GM19023 (cell line): ENCODE data around the gene C3.
"Not testable (repeated sequence)": the region's sequence is repeated elsewhere in the genome, so short reads cannot be mapped to it uniquely, and the experiment has no call there.

Source experiments
- ATAC-seq: cut with Tn5 transposase; IDR thresholded peaks from one replicate; pipeline ENCODE4 v1.9.1; 2021; ENCODE audit warnings: mild to moderate bottlenecking, moderate library complexity; ENCODE audit not compliant: unreplicated experiment

The C3 gene

DNA sequence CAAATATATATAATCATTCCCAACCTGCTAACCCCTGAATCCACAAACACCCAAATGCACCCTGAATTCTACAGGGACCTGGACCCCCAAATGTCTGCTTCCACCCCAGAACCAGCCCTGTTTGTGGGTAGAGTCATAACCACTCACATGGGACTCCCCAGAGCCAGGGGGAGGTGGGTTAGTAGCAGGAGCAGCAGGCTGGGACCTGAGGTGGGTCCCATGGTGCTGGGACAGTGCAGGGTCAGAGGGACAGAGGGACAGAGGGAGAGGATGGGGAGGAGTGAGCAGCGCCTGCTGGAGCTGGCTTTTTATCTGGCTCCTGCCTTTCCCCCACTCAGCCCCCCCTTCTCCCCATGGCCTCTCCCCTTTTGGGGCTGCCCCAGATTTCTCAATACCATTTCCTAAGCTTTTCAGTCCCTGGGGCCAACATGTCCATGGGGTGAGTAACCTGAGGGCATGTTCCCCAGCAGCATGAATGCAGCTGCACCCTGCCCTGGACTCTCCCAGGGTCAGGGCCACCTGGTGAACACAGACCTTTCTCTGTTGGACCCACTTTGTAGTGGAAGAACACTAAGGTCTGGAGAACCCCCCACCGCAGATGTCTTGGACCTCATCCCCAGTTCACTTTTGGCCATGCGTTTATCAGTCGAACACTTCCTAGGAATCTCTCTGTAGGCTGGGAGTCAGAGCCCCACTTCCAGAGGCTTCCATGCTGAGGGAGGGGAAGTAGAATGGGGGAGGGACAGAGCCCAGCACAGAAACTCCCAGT lies at the start of gene C3:
Gene C3 (minus strand): TSS at position 282 of the 769 bp plus-strand sequence. CDS start 61 bp downstream, at position 221.
- ATAC-seq, result no peak

DNA sequence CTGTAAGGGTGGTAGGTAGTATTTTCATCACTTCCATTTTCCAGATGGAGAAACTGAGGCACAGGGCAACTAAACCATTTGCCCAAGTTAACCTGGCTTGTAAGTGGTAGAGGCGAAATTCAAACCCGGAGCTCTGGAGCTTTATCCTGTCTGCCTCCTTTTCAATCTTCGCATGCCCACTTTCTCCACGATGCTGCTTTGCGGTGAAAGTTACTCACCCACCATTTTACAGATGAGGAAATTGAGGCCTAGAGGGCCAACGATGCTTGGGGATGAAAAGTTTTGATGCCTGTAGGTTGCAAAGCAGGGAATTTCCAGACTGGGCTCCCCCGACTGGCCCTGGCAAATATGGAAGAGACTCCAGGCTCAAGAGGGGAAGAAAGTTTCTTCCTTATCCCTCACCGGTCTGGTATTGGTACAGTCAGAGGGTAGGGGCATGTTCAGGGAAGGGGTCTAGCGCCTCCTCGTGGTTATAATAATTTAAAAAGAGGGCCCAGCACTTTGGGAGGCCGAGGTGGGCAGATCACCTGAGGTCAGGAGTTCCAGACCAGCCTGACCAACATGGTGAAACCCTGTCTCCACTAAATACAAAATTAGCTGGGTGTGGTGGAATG lies 48.7 kb upstream of the C3 start:
- ATAC-seq, result no peak

DNA sequence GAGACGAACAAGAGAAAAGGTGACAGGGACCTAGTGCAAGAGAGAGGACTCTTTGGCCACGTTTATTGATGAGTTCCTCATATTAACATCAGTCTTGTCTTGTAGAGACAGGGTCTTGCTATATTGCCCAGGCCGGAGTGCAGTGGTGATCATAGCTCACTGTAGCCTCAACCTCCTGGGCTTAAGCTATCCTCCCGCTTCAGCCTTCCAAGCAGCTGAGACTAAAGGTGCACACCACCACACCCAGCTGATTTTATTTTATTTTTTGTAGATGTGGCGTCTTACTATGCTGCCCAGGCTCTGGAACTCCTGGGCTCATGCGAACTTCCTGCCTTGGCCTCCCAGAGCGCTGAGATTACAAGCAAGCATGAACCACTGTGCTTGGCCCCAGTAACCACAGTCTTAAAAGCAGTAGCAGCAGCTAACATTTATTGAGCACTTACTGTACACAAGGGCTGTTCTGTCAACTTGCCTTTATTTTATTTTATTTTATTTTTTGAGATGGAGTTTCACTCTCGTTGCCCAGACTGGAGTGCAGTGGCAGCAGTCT lies 47.9 kb upstream of the C3 start:
- ATAC-seq, result no peak

DNA sequence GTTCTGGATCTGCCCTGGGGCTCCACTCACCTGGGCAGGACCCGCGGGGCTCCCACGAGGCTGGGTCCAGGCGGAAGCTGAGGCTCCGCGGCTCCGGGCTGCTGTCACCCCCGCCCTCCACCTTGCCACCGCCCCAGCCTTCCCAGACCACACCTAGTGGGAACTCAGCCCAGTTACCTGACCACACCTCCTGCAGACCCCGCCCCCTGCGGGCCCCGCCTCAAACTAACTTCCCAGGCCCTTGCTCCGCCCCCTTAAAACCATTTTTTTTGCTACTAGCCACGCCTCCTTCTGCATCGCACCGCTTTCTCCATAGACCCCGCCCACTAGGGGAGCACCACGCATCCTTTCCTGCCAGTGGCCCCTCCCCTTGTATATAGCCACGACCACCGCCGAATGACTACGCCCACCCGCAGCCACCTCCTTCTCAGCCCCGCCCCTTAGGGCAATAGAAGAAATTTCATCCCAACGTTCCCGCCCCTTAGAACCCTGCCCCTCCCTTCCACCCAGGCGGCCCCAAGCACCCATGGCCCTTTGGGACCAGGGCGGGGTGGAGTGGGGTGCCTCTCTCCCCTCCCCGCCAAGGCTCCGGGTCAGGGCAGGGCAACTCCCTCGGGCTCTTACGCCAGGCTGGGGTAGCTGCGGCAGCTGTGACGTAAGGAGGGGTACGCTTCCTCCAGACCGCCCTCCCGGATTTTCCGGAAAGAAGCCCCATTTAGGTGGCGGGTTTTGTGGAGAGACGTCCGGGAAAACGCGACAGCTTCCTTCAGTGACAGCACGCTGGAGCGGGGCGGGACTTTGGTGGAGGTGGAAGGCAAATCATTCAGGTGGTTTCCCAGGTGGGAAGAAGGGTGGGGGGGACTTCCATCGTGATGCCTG lies 47.1 kb upstream of the C3 start, which contains the start of gene SH2D3A:
Gene SH2D3A (minus strand): TSS at position 79 of the 879 bp plus-strand sequence. CDS start 3,687 bp downstream, outside the sequence.
- peak; percentile 67 for ATAC-seq

DNA sequence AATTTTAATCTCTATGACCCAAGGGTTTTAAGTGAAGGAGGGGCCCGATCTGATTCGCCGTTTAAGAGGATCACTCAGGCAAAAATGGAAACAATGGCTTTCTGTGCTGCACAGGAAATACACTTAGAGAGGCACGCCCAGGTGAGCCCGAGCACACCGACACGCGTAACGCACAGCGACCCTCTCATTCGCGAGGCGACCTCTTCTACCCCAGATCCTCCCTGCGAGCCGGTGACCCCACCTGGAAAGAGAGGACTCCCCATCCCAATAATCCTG lies 46.6 kb upstream of the C3 start:
- ATAC-seq, result peak; percentile 6

DNA sequence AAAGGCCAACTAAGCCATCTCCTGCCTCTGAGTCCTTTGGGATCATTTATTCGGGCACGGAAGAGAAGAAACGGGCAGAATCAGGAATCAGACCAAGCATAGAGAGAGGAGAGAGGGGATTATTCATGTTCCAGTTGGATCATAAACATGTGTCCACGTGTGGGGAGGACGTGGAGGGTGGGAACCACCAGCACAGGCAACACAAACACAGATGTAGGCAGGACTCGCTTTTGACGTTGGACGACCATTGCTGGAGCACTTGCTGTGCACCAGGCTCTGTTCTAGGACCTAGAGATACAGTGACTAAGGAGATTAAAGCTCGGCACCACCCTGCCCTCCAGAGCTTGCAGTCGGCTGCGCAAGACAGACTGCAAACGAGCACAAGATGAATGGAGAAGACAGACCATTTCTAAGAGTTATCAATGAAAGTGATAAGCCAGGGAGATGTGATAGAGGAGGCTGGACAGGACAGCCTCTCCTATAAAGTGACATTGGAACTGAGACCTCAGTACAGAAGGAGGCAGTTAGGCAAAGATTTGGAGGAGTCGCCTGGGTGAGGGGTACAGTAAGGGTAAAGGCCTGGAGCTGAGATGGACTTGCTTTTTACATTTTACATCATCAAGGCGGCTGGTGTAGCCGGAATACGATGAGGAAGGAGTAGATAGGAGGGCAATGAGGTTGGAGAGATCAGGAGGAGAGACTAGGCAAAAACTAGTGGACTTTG lies 46.1 kb upstream of the C3 start:
- no peak for ATAC-seq

DNA sequence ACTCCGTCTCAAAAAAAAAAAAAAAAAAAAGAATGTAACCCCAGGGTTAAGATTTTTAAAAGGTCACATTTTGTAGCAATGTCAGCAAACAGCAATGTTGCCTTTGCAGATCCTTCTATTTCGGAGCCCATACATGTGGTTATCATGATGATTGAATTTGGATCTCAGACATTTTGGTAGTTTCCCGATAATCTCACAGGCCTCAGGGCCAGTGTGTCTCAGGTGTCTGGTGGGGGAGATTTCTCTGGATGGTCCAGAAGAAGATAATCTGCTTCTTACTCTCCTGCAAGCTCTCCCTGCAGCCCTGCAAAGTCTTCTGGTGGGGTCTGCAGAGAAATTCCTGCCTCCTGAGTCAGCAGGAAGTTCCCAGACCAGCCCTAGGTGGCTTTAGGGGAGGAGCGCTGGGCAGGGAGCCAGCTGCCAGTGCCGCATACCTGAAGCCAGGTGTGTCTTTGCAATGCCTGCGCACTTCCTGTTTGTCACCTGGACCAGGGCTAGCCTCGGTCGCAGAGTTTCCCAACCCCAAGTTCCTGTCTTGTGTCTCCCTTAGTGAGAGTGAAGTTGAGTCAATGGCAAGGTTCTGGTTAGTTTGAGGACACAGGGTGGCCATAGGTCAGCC lies 45.4 kb upstream of the C3 start:
- no peak for ATAC-seq

DNA sequence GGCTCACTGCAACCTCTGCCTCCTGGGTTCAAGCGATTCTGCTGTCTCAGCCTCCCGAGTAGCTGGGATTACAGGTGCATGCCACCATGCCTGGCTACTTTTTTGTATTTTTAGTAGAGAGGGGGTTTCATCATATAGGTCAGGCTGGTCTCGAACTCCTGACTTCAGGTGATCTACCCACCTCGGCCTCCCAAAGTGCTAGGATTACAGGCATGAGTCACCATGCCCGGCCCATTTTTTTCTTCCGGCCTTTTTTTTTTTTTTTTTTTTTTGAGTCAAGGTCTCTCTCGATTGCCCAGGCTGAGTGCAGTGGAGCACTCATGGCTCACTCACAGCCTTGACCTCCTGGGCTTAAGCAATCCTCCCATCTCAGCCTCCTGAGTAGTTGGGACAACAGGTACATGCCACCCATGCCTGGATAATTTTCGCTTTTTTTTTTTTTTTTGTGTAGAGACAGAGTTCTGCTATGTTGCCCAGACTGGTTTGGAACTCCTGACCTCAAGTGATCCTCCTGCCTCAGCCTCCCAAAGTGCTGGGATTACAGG lies 41.9 kb upstream of the C3 start:
- ATAC-seq, result not testable (repeated sequence)

DNA sequence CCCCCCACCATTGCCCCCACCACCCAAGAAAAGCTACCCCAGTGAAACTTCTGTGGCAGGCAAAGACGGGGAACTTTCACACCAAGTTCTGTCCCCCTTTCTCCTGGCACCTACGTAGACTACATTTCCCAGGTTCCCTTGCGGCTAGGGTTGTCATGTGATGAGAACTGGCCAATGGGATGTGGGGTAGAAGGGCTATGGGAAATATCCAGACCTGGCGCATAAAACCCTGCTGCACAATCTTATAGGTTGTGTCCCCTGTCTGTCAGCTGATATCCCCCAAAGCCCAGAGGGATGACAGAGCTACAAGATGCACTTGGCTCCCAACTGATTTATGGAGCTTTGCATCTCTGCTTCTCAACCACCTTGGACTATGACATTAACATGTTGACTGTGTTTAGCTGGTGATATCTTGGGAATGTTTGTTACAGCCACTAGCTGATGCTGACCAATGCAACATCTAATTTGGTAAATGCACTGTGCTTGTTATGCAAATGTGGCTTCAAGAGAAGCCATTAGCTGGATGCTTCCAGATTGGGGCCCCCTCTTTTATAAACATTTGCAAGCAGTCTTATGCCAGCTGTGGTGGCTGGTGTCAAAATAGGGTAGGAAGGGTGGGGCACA lies 40.7 kb upstream of the C3 start:
- ATAC-seq, result no peak

DNA sequence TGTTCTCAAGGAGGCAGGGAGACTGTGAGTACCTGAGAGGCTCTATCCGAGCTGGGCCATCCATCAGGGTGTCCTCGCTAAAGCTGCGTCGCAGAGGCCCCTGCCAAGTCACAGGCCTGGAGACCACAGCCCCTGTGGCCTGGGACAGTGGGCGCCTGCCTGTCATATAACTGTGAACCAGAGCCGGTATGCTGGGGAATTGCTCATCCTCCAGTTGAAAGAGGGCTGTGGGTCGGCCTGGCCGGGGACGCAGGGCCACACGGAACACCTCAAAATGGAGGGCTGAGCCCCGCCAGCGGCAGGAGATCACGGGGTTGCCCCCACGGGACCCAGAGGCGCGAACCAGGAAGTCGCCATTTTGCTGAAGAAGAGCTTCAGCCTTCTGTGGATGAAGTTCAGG lies 40.2 kb upstream of the C3 start:
- no peak for ATAC-seq

DNA sequence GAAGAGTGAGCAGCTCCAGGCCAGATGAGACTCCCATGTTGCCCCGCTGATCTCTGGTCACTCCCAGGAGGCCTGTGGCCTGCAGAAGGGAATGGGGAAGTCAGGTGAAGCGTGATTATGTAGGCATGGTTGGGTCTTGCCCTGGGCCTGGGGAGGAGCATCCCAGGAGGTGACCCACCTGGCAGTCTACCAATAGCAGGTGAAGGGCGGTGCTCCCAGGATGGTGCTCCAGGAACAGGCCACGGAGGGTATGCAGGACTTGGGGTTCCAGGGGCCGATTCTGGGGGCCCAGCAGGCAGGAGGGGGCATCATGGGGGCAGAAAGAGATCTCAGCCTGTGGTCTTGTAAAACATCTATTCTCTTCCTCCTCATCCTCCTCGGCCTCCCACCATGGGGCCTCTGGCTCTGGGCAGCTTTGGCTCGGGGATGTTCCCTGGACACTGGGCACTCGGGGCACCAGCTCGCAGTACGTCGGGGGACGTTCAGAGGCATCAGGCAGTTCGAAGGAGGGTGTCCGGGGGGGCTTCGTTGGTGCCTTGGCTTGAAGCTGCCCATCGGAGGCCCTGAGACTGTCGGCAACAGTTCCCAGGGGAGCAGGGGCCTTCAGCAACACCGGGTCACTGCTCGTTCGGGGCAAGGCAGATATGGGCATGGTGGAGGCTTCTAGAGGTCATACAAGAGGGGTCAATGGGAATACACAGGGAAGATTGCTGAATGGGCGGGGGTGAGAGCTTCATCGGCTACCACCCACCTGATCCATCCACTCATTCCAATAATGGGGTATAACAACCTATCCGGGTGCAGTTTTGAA lies 34.4 kb upstream of the C3 start:
- no peak for ATAC-seq

DNA sequence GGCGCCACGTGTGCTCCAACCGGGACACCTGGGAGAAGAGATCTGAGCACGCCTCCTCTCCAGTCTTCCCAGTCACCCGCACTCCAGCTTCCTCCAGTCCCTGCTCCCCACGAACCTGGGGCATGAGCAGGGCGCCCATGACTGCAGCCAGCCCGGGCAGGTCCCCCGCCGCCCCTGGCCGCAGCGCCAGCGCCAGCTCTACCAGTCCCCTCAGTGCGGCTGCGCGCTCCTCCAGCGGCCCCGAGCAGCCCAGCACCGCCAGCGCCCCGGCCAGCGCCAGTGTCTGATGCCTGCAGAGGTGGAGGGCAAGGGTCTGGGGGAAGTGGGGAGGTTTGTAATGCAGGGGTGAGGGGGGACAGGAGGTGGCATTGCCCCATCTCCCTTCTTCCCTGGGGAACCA lies 33.7 kb upstream of the C3 start:
- ATAC-seq, result no peak

DNA sequence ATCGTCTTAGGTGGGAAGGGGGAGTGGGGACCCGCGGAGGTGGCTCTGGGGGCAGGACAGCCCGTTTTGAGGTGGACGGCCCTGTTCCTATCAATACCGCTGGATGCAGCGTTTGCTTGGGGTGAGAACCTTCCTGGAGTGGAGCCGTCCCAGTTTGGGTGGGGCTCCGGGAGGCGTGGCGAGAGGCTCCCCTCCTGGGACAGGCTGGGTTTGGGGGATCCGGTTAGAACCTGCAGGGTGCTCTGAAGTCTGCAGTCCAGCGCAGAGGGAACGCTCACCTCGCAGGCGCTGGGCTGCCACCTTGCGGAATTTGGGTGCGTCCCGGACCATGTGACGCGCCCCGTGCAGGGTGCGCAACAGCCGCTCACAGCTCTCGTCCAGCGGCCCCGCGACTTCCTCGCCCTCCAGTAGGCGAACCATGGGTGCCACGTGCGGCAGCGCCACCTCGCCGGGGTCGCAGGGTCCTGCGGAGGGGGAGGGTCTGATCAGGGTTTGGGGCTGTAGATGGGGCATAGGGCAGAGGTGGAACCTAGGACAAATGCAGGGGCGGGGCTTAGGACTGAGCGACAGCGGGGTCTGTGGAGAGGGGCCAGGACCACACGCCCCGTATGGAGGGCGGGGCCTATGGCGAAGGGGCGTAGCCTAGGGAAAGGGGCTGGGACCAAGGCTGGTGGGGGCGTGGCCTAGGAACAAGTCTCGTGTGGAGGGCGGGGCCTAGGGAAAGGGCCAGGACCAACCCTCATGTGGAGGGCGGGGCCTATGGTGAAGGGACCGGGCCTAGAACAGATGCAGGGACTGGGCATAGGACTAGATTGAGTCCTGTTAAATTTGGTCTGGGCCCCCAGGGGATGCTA lies 33.0 kb upstream of the C3 start:
- ATAC-seq, result peak; percentile 82

DNA sequence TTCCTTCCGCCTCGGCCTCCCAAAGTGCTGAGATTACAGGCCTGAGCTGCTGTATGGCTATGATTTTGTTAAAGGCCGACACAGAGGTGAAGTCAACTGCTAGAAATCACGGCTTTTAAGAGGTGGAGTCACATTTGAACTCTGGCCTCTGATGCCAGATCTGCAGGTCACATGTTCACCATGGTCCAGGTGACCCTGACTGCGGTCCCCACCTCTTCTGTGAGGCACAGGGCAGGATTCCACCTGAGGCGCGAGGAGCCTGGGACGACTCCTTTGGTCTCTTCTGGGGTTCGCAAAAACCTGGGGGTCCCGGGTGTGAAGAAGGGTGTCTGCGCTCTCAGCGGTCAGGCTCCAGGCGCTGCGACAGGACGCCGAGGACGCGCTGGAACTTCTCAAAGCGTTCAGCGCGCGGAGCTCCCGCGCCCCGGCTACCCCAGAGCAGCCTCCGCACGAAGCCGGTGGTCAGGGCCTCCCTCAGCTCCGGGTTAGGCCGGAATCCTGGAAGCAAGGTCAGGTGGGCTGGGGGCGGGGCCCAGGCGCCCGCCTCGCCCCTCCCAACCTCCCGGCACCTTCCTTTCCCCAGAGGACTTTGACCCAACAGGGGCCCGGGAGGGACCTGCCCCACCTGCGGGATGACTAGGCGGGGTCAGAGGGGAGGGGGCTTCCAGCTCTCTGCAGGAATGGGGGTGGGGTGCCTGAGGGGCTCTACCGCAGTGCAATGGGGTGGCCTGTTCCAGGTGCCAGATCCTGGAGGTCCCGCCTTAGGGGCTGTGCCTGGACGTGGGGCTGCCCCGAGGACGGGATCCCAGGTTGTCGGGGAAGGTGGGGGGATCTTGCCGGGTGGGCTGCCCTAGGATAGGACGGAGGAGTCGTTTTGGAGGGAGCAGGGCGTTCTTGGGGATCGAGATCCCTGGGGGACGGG lies 32.1 kb upstream of the C3 start:
- no peak for ATAC-seq

DNA sequence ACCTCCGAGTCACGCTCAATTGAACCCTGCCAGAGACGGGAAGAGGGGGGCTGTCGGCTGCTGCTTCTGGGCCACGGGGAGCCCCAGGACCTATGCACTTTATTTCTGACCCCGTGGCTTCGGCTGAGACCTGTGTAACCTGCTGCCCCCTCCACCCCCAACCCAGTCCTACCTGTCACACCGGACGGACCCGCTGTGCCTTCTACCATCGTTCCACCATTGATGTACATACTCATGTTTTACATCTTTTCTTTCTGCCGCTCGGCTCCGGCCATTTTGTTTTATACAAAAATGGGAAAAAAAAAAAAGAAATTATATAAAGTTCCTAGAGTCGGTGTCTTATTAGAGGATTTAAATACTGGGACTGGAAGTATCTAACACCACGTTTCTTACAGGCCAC lies 30.7 kb upstream of the C3 start:
- no peak for ATAC-seq

DNA sequence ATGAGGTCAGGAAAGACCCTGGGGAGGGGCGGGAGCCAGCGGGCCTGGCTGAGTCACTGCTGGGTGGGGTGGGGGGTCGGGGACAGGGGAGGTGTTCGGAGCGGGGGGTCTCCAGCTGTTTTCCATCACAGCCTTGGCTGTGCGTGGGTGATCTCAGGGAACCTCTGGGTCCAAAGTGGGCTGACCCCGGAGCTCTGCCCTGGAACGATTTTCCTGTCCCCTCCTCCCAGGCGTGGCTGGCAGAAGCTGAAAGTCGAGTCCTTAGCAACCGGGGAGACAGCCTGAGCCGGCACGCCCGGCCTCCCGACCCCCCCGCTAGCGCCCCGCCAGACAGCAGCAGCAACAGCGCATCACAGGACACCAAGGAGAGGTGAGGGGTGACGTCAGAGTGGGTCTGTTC lies 29.6 kb upstream of the C3 start:
- no peak for ATAC-seq

DNA sequence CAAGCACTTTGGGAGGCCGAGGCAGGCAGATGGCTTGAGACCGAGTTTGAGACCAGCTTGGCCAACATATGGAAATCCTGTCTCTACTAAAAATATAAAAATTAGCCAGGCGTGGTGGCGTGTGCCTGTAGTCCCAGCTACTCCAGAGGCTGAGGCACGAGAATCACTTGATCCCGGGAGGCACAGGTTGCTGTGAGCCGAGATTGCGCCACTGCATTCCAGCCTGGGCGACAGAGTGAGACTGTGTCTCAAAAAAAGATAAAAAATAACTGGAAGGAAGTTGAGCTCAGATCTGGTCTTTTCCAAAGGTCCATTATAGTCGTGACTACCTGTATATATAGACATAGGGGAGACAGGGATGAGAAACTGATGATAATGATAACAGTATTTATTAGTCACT lies 28.1 kb upstream of the C3 start:
- not testable (repeated sequence) for ATAC-seq
